Heart right ventricle (tissue), 16 donors: ENCODE measurements around the gene SASH1. TPM values are rescaled to one million over a fixed set of nuclear protein-coding genes. Genes with fewer than 3 reads are reported as not detected.

Experiments
- ATAC-seq, 8 donors: fragments of 200-7000 bp; cut with Tn5 transposase; one replicate each; pipeline ENCODE4 v1.9.1; 2020; ENCODE audit warnings: mild to moderate bottlenecking in 8 of 8, moderate library complexity in 8 of 8, moderate number of reproducible peaks in 1 of 8
- DNase-seq, 2 donors: peaks; one replicate each; pipeline ENCODE4 v3.0.0-alpha.2; 2020
- H3K27ac ChIP-seq, 10 donors: fragments of 200-600 bp; sonication (generic) in 2 of 10; one replicate each; pipeline versions ENCODE4 v1.5.0 to v1.8.0; 2020 to 2022; ENCODE audit warnings: mild to moderate bottlenecking in 3 of 10
- H3K27me3 ChIP-seq, 7 donors: fragments of 200-600 bp; one replicate each; pipeline ENCODE4 v1.8.0; 2021 to 2022; ENCODE audit warnings: mild to moderate bottlenecking in 2 of 7
- H3K36me3 ChIP-seq, 9 donors: fragments of 200-600 bp; sonication (generic) in 1 of 9; one replicate each; pipeline versions ENCODE4 v1.5.0 to v1.8.0; 2020 to 2022; ENCODE audit warnings: mild to moderate bottlenecking in 2 of 9
- H3K4me1 ChIP-seq, 9 donors: fragments of 200-600 bp; sonication (generic) in 1 of 9; one replicate each; pipeline versions ENCODE4 v1.5.0 to v1.8.0; 2020 to 2022; ENCODE audit warnings: mild to moderate bottlenecking in 4 of 9
- H3K4me3 ChIP-seq, 10 donors: fragments of 200-600 bp; sonication (generic) in 2 of 10; one replicate each; pipeline versions ENCODE4 v1.5.0 to v1.8.0; 2020 to 2022; ENCODE audit warnings: mild to moderate bottlenecking in 7 of 10, moderate library complexity in 2 of 10
- H3K9me3 ChIP-seq, 11 donors: fragments of 200-600 bp in 10 of 11; sonication (generic) in 2 of 11; one replicate each; pipeline versions ENCODE4 v1.5.0 to v1.8.0; 2013 to 2022; ENCODE audit warnings: mild to moderate bottlenecking in 2 of 11, control low read depth in 1 of 11, moderate library complexity in 1 of 11
- CTCF ChIP-seq, 9 donors: fragments of 200-600 bp; sonication (generic) in 2 of 9; IDR thresholded peaks; one replicate each; pipeline versions ENCODE4 v1.5.0 to v1.8.0; 2021 to 2022; ENCODE audit warnings: antibody characterized with exemption in 9 of 9, mild to moderate bottlenecking in 5 of 9, moderate library complexity in 1 of 9
- WGBS, 2 donors: extraction: QIAGEN DNeasy Blood & Tissue Kit; methylation state at CpG; one replicate each; pipeline ENCODE4 v1.1.7; 2013; ENCODE audit warnings: inconsistent platforms in 1 of 2; 5-methylcytosine and 5-hydroxymethylcytosine counted together
- intact Hi-C, 10 donors: fragments of 100-400 bp; cut with DNase I; formaldehyde crosslinking; loops; one replicate each; pipeline versions ENCODE4 v1.11.1 to v1.14.2; 2022
- polyA plus RNA-seq, 2 donors: library from polyadenylated mRNA; stranded (reverse); fragments of 200-250 nt; gene quantifications; one replicate each; pipeline ENCODE4 v1.2.3, GENCODE V29; 2013
- total RNA-seq, 10 donors: library from RNA; stranded (reverse); fragmentation: NEBNext Ultra II Directional in 3 of 10; extraction: Animal tissue kit (Norgen Biotek cat#: 25700) in 3 of 10; gene quantifications; one replicate each; pipeline versions ENCODE4 v1.2.1 to v1.2.4, GENCODE V29; 2021 to 2023
- donor health status: Arrhythmogenic right ventricular cardiomyopathy.
- donor health status: ischemic (EF 13 %, LVEDD 7.1; RV severe dilation, severe dysfunction).
- donor health status: healthy with polysubstance abuse.
- donor health status: DM: no; HTN: yes; CAD: no.
- donor health status: DM: no; HTN: no; CAD: no.
- donor health status: ischemic (EF 25% LVEDD 6.9; RV normal size, moderate dysfunction).
- donor health status: ischemic (EF 25% LVEDD 5.7; RV mildly dilated, moderate dysfunction).
- donor health status: healthy.
- donor health status: DM: yes; HTN: yes; CAD: no.
- donor health status: Ischemic cardiomyopathy.
- donor health status: ischemic (EF 35%, LVEDD 5.7; RV mildly dilated, moderate dysfunction).
- donor health status: nonischemic (EF 11% LVEDD 7.7; RV severe dilation, severe dysfunction).
- donor health status: DM: yes; HTN: yes; CAD: no.
- donor health status: PGD.
- donor health status: ischemic (EF 29% LVEDD 5.4; RV normal size, mild dysfunction).
- donor health status: nonischemic (EF 23%, LVEDD 6.1; RV moderate dilation, normal function).

SASH1 gene
- total and polyA plus RNA-seq, 12 donors = 6.9 to 47.1 (median 25.9) TPM

DNA sequence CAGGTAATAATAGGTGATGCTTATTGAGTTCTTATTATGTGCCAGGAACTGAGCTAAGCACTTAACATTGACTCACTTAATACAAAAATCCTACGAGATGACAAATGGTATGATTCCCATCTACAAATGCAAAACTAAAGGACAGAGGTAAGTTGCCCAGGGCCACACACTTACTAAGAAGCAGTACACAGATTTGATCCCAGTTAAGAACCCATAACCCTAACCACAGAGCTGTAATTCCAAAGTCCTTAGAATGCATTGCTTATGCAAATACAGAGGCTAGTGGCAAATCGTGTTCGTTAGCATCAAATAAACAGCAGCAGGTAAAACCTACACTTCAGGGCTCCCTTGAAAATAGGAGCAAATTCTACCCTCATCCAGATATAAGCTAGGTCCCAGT, 104.0 kb downstream of the SASH1 start:
- Histone ChIP-seq H3K27ac (no peak overlapping the region), H3K4me1 (peaks cover 0 to 53% (median 15%) of the 10 kb centered on the region in 9 donors), H3K4me3 (no peak overlapping the region), H3K36me3 (peaks cover 0 to 31% (median 0%) of the 10 kb centered on the region in 9 donors), H3K9me3 (no peaks in the 10 kb centered on the region), H3K27me3 (no peaks in the 10 kb centered on the region)
- no peak for ATAC-seq
- no peak for TF ChIP-seq CTCF (IDR thresholded peaks at IDR 0.05)
- WGBS, 2 donors = 93% methylated on average over 3 of the region's 3 CpGs
- intact Hi-C loops = loop anchor here in 1 of 10 donors (5.0 kb wide), 1 partner anchor 79 kb away; no protein-coding TSS in a partner anchor
- no peak for DNase-seq

DNA sequence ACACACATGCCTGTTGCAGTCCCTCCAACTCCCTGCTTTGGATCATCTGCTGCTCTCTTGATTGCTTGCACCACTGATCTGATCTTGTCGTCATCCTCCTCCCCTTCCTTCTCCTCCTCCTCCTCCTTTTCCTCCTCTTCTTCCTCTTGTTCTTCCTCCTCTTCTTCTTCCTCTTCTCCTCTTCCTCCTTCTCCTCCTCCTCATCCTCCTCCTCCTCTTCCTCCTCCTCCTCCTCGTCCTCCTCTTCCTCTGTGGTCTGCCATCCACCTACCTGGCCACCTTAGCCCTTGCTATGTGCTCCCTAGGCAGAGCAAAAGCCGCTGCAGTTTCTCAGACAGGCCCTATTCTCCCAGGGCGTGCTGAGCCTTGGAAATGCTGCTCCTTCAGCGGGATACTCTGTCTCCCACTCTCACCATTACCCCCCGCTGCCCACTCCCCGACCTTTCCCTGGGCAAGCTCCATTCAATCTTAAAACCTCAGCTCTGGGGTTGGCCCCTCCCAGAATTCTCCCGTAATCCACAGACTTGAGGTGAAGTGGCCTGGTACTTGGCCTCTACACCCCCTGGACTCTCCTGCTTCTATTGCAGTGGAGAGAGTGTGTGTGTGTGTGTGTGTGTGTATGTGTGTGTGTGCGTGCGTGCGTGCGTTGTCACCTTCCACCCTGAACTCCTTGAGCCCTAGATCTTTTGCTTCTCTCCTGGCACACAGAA, 105.0 kb downstream of the SASH1 start:
- Histone ChIP-seq H3K36me3 (peaks cover 0 to 31% (median 0%) of the 10 kb centered on the region in 9 donors), H3K4me3 (no peak overlapping the region), H3K27me3 (no peaks in the 10 kb centered on the region), H3K27ac (peak overlapping the region in 1 of 10 donors; percentile 38), H3K4me1 (peaks cover 0 to 55% (median 18%) of the 10 kb centered on the region in 9 donors), H3K9me3 (no peaks in the 10 kb centered on the region)
- WGBS, 2 donors = 84 to 89% methylated on average over 12 of the region's 12 CpGs
- intact Hi-C loops = loop anchor here in 1 of 10 donors (5.0 kb wide), 1 partner anchor 80 kb away; no protein-coding TSS in a partner anchor
- no peak for TF ChIP-seq CTCF (IDR thresholded peaks at IDR 0.05)
- DNase-seq (no peak), ATAC-seq (no peak)

GRCh38 chr6:148448369-148449012, 105.9 kb downstream of the SASH1 start:
- Histone ChIP-seq H3K27me3 (no peaks in the 10 kb centered on the region), H3K27ac (peak overlapping the region in 2 of 10 donors; percentile 4 to 38), H3K9me3 (no peaks in the 10 kb centered on the region), H3K4me3 (no peak overlapping the region), H3K36me3 (peaks cover 0 to 31% (median 0%) of the 10 kb centered on the region in 9 donors), H3K4me1 (peaks cover 0 to 63% (median 22%) of the 10 kb centered on the region in 9 donors)
- WGBS, 2 donors = 83 to 87% methylated on average over 6 of the region's 6 CpGs
- intact Hi-C loops = loop anchor here in 1 of 10 donors (5.0 kb wide), 1 partner anchor 81 kb away; no protein-coding TSS in a partner anchor
- no peak for DNase-seq
- no peak for TF ChIP-seq CTCF (IDR thresholded peaks at IDR 0.05)
- ATAC-seq = peak in 1 of 8 donors; percentile 17

- Histone ChIP-seq H3K27me3 (no peaks in the 10 kb centered on the region), H3K9me3 (no peaks in the 10 kb centered on the region), H3K27ac (peak overlapping the region in 5 of 10 donors; percentile 33 to 81 (median 52)), H3K36me3 (peaks cover 0 to 25% (median 0%) of the 10 kb centered on the region in 9 donors), H3K4me1 (peaks cover 0 to 83% (median 41%) of the 10 kb centered on the region in 9 donors), H3K4me3 (no peak overlapping the region)
- intact Hi-C loops = loop anchor here in 2 of 10 donors (10.0 kb wide), 1 partner anchor 106 kb away; the partner anchor contains the start of gene SASH1 (in 2 of the 2)
- no peak for ATAC-seq
- no peak for TF ChIP-seq CTCF (IDR thresholded peaks at IDR 0.05)
- DNase-seq = no peak
Measured at GRCh38 chr6:148450866-148451265, 108.2 kb downstream of the SASH1 start.
